B cell (primary cell): ENCODE data around the gene RAB3IL1. TPM values are rescaled to one million over a fixed set of nuclear protein-coding genes. Genes with fewer than 3 reads are reported as not detected.

ENCODE experiments used
- ATAC-seq: fragments of 200-7000 bp; cut with Tn5 transposase; one replicate; pipeline ENCODE4 v1.10.0; 2021; ENCODE audit warnings: low read depth, mild to moderate bottlenecking, moderate number of reproducible peaks, moderate library complexity
- CTCF ChIA-PET: fragments of 350-600 bp; sonication (Branson Sonifier 250); formaldehyde crosslinking; loops from one replicate; lab custom pipeline; 2021; ENCODE audit warnings: antibody characterized with exemption, inconsistent platforms; lab: Charles Lee
- POLR2A ChIA-PET: fragments of 350-600 bp; sonication (Branson Sonifier 250); formaldehyde crosslinking; loops from one replicate; lab custom pipeline; 2021; ENCODE audit warnings: antibody characterized with exemption; lab: Charles Lee
- DNase-seq: peaks from one replicate; pipeline ENCODE4 v3.0.0; 2013
- H2AFZ ChIP-seq: 2 replicates; pipeline ENCODE4 v1.6.1; 2012; ENCODE audit warnings: mild to moderate bottlenecking, low read depth, low read length; ENCODE audit not compliant: insufficient read depth, poor library complexity, severe bottlenecking
- H3K27ac ChIP-seq, 2 donors: 1 replicate in 1 of 2; 2 replicates in 1 of 2; pipeline ENCODE4 v1.5.1; 2012 to 2013; ENCODE audit warnings: low read length in 2 of 2, mild to moderate bottlenecking in 2 of 2, moderate library complexity in 1 of 2
- H3K27me3 ChIP-seq, 4 experiments: fragments of 200-600 bp in 1 of 4; sonication (generic) in 1 of 4; replicated peaks in 1 of 4; 1 replicate in 2 of 4; 2 replicates in 2 of 4; pipeline versions ENCODE4 v1.6.1 to v1.7.0; 2013 to 2016; ENCODE audit warnings: low read length in 3 of 4, mild to moderate bottlenecking in 2 of 4, mixed read lengths in 1 of 4, moderate library complexity in 1 of 4; ENCODE audit not compliant: insufficient read depth in 4 of 4, control insufficient read depth in 3 of 4; ENCODE audit errors: control extremely low read depth in 1 of 4
- H3K36me3 ChIP-seq, 2 experiments: replicated peaks in 1 of 2; 1 replicate in 1 of 2; 2 replicates in 1 of 2; pipeline versions ENCODE4 v1.6.1 to v1.7.1; 2013; ENCODE audit warnings: low read length in 1 of 2; ENCODE audit not compliant: insufficient read depth in 2 of 2, control insufficient read depth in 1 of 2; ENCODE audit errors: control extremely low read depth in 1 of 2, extremely low read depth in 1 of 2
- H3K4me1 ChIP-seq, 2 donors: fragments of 200-600 bp in 1 of 2; sonication (generic) in 1 of 2; 1 replicate in 1 of 2; 2 replicates in 1 of 2; pipeline versions ENCODE4 v1.5.1 to v1.6.1; 2013 to 2017; ENCODE audit warnings: low read length in 2 of 2; ENCODE audit not compliant: control insufficient read depth in 2 of 2, insufficient read depth in 2 of 2
- H3K4me2 ChIP-seq: replicated peaks from 2 replicates; pipeline ENCODE3; 2012; ENCODE audit warnings: mild to moderate bottlenecking, low read depth, low read length; ENCODE audit not compliant: poor library complexity, severe bottlenecking
- H3K4me3 ChIP-seq, 5 experiments: fragments of 200-600 bp in 1 of 5; sonication (generic) in 1 of 5; 1 replicate in 3 of 5; 2 replicates in 2 of 5; pipeline versions ENCODE4 v1.5.1 to v1.7.0; 2011 to 2016; ENCODE audit warnings: low read length in 4 of 5, mild to moderate bottlenecking in 4 of 5, low read depth in 2 of 5, control low read depth in 1 of 5, moderate library complexity in 1 of 5; ENCODE audit not compliant: insufficient read depth in 1 of 5; ENCODE audit errors: control extremely low read depth in 1 of 5, extremely low read depth in 1 of 5
- H3K79me2 ChIP-seq: fragments of 200-600 bp; sonication (generic); one replicate; pipeline ENCODE4 v1.6.0; 2016; ENCODE audit warnings: low read length; ENCODE audit not compliant: control insufficient read depth, insufficient read depth
- H3K9ac ChIP-seq: fragments of 200-600 bp; sonication (generic); 2 replicates; pipeline ENCODE4 v1.6.1; 2017; ENCODE audit warnings: mild to moderate bottlenecking, low read length, moderate library complexity
- H3K9me3 ChIP-seq, 3 donors: one replicate each; pipeline versions ENCODE4 v1.6.1 to v1.7.1; 2013; ENCODE audit warnings: low read length in 2 of 3; ENCODE audit not compliant: control insufficient read depth in 2 of 3, insufficient read depth in 1 of 3; ENCODE audit errors: control extremely low read depth in 1 of 3
- H4K20me1 ChIP-seq: 2 replicates; pipeline ENCODE4 v1.6.0; 2012; ENCODE audit warnings: mild to moderate bottlenecking, low read length; ENCODE audit not compliant: insufficient read depth, control insufficient read depth, poor library complexity, severe bottlenecking
- H3K27ac Mint-ChIP-seq: one replicate; pipeline ENCODE4 v1.8.0; 2021; ENCODE audit warnings: mixed read lengths
- H3K27me3 Mint-ChIP-seq: one replicate; pipeline ENCODE4 v1.8.0; 2021; ENCODE audit warnings: mixed read lengths
- H3K4me1 Mint-ChIP-seq: one replicate; pipeline ENCODE4 v1.8.0; 2021; ENCODE audit warnings: mixed read lengths
- H3K4me3 Mint-ChIP-seq: one replicate; pipeline ENCODE4 v1.8.0; 2021; ENCODE audit warnings: mixed read lengths
- H3K9me3 Mint-ChIP-seq: one replicate; pipeline ENCODE4 v1.8.0; 2022; ENCODE audit warnings: mixed read lengths; ENCODE audit not compliant: insufficient read depth
- CTCF ChIP-seq: fragments of 200-600 bp; IDR thresholded peaks from one replicate; pipeline ENCODE4 v1.8.0; 2022; ENCODE audit warnings: antibody characterized with exemption, mild to moderate bottlenecking
- EZH2 ChIP-seq: IDR thresholded peaks from 2 replicates; pipeline ENCODE4 v1.6.1; 2012; ENCODE audit warnings: borderline replicate concordance, low read depth, mild to moderate bottlenecking, moderate library complexity, low read length; ENCODE audit not compliant: insufficient read depth, poor library complexity, severe bottlenecking
- WGBS: methylation state at CpG from one replicate; pipeline ENCODE4 v1.1.5; 2013; ENCODE audit warnings: missing lambda C conversion rate; ENCODE audit not compliant: insufficient coverage; 5-methylcytosine and 5-hydroxymethylcytosine counted together
- intact Hi-C: fragments of 100-400 bp; cut with micrococcal nuclease; formaldehyde crosslinking; loops from one replicate; pipeline ENCODE4 v1.10.0; 2022
- polyA plus RNA-seq: library from polyadenylated mRNA; depleted of rRNA; stranded (reverse); fragments of >200 nt; gene quantifications from 2 replicates; pipeline ENCODE4 v1.2.3, GENCODE V29; 2012
- total RNA-seq, 2 donors: library from RNA; stranded (reverse); fragments of 120-200 nt in 1 of 2; gene quantifications; 1 replicate in 1 of 2; 2 replicates in 1 of 2; pipeline versions ENCODE4 v1.2.3 to v1.2.4, GENCODE V29; 2013 to 2022

RAB3IL1 gene
- total and polyA plus RNA-seq, 2 donors (not counting 1 experiment from before 2014, with no cell fraction given): 0.27 TPM; not detected in 1

GRCh38 chr11:61895046-61895717 lies 22.2 kb downstream of the RAB3IL1 start:
- Histone ChIP-seq H3K36me3 (no peaks in the 10 kb centered on the region), H4K20me1 (peaks cover 6% of the 10 kb centered on the region), H3K27ac (no peak overlapping the region), H3K9me3 (no peaks in the 10 kb centered on the region), H3K79me2 (peaks cover 7% of the 10 kb centered on the region), H2AFZ (no peak overlapping the region), H3K4me2 (no peak overlapping the region), H3K27me3 (no peaks in the 10 kb centered on the region), H3K9ac (no peak overlapping the region), H3K4me1 (peaks cover 35 to 52% of the 10 kb centered on the region in 2 donors), H3K4me3 (no peak overlapping the region)
- TF ChIP-seq EZH2 (no peak), CTCF (no peak)
- ChIA-PET POLR2A (interaction anchor here (0.6 to 0.7 kb wide), 3 partner anchors 54 to 215 kb away, joined by 3 to 4 read pairs (median 3); no protein-coding TSS in a partner anchor), CTCF (interaction anchor here (0.7 to 12.0 kb wide), 6 partner anchors 13 to 211 kb away, joined by 4 to 424 read pairs (median 154); partner anchors contain the start of gene BEST1)
- ATAC-seq (no peak), DNase-seq (no peak)
- Mint-ChIP-seq H3K4me1 (peaks cover 43% of the 10 kb centered on the region), H3K4me3 (no peak overlapping the region), H3K27me3 (no peaks in the 10 kb centered on the region), H3K27ac (peak overlapping the region; percentile 42), H3K9me3 (no peaks in the 10 kb centered on the region)
- intact Hi-C loops: no loop called here
- WGBS: 97% methylated on average over 5 of the region's 17 CpGs

- Mint-ChIP-seq H3K27ac (peak overlapping the region; percentile 68), H3K4me3 (no peak overlapping the region), H3K9me3 (no peaks in the 10 kb centered on the region), H3K4me1 (peaks cover 45% of the 10 kb centered on the region), H3K27me3 (no peaks in the 10 kb centered on the region)
- TF ChIP-seq CTCF (no peak), EZH2 (no peak)
- ATAC-seq (no peak), DNase-seq (no peak)
- Histone ChIP-seq H3K9ac (no peak overlapping the region), H2AFZ (no peak overlapping the region), H3K36me3 (no peaks in the 10 kb centered on the region), H3K27me3 (no peaks in the 10 kb centered on the region), H3K9me3 (no peaks in the 10 kb centered on the region), H3K79me2 (peaks cover 16% of the 10 kb centered on the region), H4K20me1 (peaks cover 10% of the 10 kb centered on the region), H3K27ac (no peak overlapping the region), H3K4me1 (peaks cover 33 to 47% of the 10 kb centered on the region in 2 donors), H3K4me3 (no peak overlapping the region), H3K4me2 (no peak overlapping the region)
- POLR2A ChIA-PET: interaction anchor here (2.4 kb wide), 1 partner anchor 14 kb away, joined by 12 read pairs; no protein-coding TSS in a partner anchor
- CTCF ChIA-PET: interaction anchor here (1.2 to 6.4 kb wide), 6 partner anchors 12 to 214 kb away, joined by 5 to 144 read pairs (median 19); no protein-coding TSS in a partner anchor
- intact Hi-C loops: loop anchor here (5.0 kb wide), 5 partner anchors 77 to 988 kb away; partner anchors contain the start of genes FADS1, INCENP and SLC3A2
- 100% methylated on average over 3 of the region's 5 CpGs for WGBS
Measured at GRCh38 chr11:61893981-61894380, 23.4 kb downstream of the RAB3IL1 start.
